ENCODE results near the gene ZNF507.

The ZNF507 gene

DNA sequence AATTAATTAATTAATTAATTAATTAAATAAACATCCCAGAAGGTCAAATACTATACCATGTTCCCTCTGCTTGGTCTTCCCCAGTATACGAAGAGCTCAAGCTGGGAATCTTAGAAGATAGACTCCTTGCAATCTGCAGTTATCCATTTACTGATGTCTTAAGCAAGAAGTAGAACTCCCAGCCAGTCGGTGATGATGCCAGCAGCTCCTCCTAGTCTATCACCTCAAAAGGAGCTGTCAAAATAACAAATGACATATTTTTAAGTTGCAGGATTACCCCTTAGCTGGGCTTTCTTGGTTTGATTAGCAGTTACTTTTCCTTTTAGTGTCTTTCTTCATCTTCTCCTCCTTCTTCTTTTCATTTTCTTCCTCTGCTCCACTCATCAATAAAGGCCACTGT lies 6.0 kb upstream of the ZNF507 start:
- TF ChIP-seq, protein P1, sequence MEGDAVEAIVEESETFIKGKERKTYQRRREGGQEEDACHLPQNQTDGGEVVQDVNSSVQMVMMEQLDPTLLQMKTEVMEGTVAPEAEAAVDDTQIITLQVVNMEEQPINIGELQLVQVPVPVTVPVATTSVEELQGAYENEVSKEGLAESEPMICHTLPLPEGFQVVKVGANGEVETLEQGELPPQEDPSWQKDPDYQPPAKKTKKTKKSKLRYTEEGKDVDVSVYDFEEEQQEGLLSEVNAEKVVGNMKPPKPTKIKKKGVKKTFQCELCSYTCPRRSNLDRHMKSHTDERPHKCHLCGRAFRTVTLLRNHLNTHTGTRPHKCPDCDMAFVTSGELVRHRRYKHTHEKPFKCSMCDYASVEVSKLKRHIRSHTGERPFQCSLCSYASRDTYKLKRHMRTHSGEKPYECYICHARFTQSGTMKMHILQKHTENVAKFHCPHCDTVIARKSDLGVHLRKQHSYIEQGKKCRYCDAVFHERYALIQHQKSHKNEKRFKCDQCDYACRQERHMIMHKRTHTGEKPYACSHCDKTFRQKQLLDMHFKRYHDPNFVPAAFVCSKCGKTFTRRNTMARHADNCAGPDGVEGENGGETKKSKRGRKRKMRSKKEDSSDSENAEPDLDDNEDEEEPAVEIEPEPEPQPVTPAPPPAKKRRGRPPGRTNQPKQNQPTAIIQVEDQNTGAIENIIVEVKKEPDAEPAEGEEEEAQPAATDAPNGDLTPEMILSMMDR (conservative IDR thresholded peaks at IDR 0.05; ENCODE audit: low read length): no peak
- no peak overlapping the region for H3K4me3 ChIP-seq (ENCODE audit: low read length)
- DNase-seq (ENCODE audit: low read depth): no peak

DNA sequence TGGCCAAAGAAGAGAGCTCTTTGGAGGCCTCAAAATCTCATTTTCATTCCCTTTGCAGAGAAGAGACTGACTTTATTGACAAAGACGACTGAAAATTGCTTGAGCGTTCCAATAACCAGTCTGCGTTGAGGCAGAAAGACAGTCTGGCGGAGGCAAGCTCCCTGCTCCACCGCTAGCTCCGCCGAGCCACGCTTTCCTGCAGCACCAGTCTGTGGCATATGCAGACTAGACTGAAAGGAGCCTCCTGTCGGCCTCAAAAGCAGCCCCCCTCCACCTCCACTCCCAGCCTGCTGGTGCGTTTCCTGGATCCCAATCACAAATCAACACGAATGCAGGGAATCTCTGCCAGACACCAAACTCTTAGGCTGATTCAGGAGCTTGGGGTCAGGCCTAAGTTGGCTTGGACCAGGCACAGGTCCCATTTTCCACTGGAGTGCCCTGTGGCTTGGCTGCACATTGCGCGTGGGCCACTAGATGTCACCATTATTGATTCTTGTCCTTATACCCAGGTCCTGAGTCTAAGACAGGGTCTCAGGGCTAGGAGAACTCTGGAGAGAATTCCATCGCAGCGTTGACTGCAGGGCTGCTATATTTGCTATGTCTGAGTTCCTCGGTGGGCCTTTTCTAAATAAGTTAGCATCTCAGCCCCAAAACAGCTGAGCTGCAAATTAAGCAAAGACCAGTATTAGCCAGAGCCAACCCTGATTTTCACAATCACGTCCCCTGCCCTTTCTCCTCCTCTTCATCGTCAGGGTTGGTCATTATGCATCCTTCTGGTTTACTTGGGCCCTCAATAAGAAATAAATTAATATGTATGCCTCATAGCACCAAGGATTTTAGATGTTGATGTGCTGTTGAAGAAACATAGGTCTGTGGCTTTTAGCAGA lies 5.2 kb upstream of the ZNF507 start:
- no peak overlapping the region for H3K4me3 ChIP-seq (ENCODE audit: low read length)
- DNase-seq (ENCODE audit: low read depth): peak; percentile 41
- TF ChIP-seq, protein P1 (conservative IDR thresholded peaks at IDR 0.05; ENCODE audit: low read length): peak; percentile 70

DNA sequence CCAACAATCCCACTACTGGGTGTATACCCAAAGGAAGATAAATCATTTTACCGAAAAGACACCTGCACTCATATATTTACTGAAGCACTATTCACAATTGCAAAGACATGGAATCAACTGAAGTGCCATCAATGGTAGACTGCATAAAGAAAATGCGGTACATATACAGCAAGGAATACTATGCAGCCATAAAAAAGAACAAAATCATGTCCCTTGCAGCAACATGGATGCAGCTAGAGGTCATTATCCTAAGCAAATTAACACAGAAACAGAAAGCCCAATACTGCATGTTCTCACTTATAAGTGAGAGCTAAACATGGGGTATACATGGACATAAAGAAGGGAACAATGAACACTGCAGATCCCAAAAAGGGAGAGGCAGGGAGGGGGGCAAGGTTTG lies 2.7 kb upstream of the ZNF507 start:
- no peak for DNase-seq (ENCODE audit: low read depth)

GRCh38 chr19:32343550-32344262 lies 1.7 kb upstream of the ZNF507 start:
- DNase-seq (ENCODE audit: low read depth): no peak
- H3K4me3 ChIP-seq (ENCODE audit: low read length): no peak overlapping the region
- TF ChIP-seq, protein P1 (conservative IDR thresholded peaks at IDR 0.05; ENCODE audit: low read length): no peak

More for the DNA sequence above, 2.7 kb upstream of the ZNF507 start:
- TF ChIP-seq, protein P1 (conservative IDR thresholded peaks at IDR 0.05; ENCODE audit: low read length): no peak
- no peak overlapping the region for H3K4me3 ChIP-seq (ENCODE audit: low read length)

- no peak for DNase-seq (ENCODE audit: low read depth)
- peak overlapping the region; percentile 88 for H3K4me3 ChIP-seq (ENCODE audit: low read length)
- TF ChIP-seq, protein P1 (conservative IDR thresholded peaks at IDR 0.05; ENCODE audit: low read length): no peak
These were observed 1.5 kb downstream of the ZNF507 start for GRCh38 chr19:32346901-32347300.

GRCh38 chr19:32347573-32347972 lies 2.2 kb downstream of the ZNF507 start:
- TF ChIP-seq, protein P1 (conservative IDR thresholded peaks at IDR 0.05; ENCODE audit: low read length): no peak
- no peak overlapping the region for H3K4me3 ChIP-seq (ENCODE audit: low read length)
- no peak for DNase-seq (ENCODE audit: low read depth)

Measured in AG10803 (cell line).